HG03575 (cell line): Measurements from ENCODE around the gene ADARB1.

Source experiments
- ATAC-seq: cut with Tn5 transposase; IDR thresholded peaks from one replicate; pipeline ENCODE4 v1.9.1; 2021; ENCODE audit not compliant: unreplicated experiment, insufficient number of reproducible peaks, low FRiP score; ENCODE audit errors: extremely low read depth

The ADARB1 gene

DNA sequence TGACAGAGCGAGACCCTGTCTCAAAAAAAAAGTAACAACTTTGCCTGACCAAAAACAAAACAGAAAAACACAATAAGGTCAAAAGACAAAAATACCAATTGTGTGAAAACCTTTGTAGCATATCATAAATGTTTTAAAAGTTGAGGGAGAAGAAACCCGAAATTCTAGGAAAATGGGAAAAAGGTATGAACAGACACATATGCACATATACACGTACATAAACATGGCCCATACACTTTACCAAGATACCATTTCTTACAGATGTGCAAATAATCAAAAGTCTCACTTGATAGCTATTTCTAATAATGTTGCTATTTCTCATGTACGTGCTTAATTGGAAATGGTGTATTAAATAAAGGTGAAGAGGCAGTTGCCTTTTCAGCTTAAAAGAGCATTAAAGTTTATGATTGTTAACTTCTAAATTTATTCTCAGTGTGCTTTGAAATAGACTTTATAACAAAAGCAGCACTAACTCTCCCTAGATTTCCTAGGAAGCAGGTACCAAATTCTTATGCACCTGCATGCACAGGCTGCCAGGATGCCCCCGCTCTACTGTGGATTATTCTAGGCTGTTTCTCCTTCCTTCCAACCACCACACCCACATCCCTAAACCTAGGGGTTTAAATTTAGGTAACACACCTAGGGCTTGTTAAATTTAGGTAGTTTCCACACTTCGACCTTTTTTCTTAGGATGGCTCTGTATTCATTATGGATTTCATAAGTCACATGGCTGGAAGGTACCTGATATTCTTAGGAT, 33.8 kb downstream of the ADARB1 start:
- no peak for ATAC-seq

GRCh38 chr21:45108808-45109781, 34.7 kb downstream of the ADARB1 start:
- ATAC-seq, result no peak

- ATAC-seq, result peak; percentile 30
These were observed 35.6 kb downstream of the ADARB1 start for GRCh38 chr21:45109831-45110492.

GRCh38 chr21:45110873-45111624, 36.7 kb downstream of the ADARB1 start:
- ATAC-seq, result no peak

- no peak for ATAC-seq
These were observed 37.3 kb downstream of the ADARB1 start for GRCh38 chr21:45111703-45112102.

- ATAC-seq, result no peak
These were observed 38.0 kb downstream of the ADARB1 start for GRCh38 chr21:45112371-45112770.

- no peak for ATAC-seq
These were observed 39.2 kb downstream of the ADARB1 start for GRCh38 chr21:45113543-45113942.

DNA sequence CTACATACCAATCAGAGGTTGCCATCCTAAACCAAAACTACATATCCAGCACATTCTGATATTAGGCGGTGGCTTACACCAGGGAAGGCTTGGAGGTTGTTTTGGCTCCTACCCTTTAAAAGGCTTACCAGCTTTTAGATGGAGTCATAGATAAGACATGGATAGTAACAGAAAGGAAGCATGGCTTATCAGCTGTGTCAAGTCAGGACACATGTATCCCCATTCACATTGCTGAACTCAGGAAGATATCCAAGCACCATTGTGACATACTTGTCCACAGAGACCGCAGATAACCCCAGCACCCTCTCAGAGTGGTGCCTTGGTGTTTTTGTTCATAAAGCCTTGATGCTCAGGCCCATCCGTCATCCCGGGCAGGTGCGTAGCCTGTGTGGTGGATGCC, 39.7 kb downstream of the ADARB1 start:
- ATAC-seq, result no peak

DNA sequence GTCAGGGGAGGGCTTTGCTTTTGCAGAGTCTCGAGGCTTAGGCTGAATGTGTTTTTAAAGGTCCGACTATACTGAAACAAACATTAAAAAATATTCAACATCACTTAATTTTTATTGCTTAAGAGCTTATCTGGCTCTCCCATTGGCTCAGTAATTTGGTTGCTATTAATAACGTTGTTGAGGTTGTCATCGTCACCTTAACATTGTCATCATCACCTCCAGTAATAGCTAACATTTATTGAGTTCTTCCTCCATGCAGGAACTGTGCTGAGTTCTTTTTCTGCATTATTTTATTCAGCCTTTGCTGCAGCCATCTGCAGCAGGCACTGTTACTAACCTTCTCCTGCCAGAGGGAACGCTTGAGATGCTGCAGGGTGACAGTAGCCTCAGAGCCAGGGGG, 40.1 kb downstream of the ADARB1 start:
- ATAC-seq, result no peak

DNA sequence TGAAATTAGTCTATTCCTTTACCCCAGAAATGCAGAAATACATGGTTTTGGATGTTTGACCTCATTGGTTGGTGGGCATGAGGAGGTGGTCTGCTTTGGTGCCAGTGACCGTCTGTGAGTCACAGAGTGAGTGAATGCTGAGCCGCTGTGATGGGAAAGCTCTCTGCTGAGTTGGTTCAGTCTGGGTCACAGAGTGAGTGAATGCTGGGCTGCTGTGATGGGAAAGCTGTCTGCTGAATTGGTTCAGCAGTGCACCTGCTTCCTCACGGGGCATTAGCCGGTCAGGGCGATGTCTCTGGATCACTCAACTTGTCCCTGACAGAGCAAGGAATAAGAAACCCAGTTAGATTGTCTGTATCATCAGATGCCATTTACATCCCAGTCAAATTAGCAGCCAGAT, 40.8 kb downstream of the ADARB1 start:
- no peak for ATAC-seq

DNA sequence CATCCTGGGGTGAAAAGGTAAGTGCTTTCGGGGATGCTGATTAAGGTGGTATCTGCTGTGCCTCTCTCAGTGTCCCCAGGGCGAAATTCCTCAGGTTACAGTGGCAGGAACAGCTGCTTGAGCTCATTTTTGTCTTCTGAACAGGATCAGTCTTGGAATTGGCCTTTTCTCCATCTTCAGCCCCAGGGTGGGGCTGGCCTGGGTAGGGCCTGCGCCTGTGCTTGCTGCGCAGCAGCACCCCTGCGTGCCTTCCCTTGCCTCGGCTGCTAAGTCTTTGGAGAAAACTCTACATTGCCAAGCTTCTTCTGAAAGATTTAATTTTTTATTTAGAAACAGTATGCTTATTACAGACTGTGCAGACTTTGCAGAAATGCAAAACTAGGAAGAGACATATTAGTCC, 41.7 kb downstream of the ADARB1 start:
- ATAC-seq, result no peak

DNA sequence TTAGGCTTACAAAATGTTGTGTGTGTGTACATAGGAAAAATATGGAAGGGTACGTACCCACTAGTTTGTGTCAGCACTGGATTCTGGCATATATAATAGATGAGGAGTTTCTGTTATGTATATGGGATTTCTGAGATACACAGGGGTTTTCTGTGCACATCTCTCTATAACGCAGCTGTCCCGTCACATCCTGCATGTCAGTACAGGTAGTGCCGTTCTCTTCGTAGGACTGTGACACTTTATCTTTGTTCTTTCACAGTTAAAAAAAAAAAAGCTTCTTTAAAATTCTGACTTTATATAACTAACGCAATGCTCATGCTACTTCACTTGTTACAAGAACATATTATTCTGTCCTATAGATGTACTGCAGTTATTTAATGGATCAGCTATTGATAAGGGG, 42.9 kb downstream of the ADARB1 start:
- ATAC-seq, result no peak

DNA sequence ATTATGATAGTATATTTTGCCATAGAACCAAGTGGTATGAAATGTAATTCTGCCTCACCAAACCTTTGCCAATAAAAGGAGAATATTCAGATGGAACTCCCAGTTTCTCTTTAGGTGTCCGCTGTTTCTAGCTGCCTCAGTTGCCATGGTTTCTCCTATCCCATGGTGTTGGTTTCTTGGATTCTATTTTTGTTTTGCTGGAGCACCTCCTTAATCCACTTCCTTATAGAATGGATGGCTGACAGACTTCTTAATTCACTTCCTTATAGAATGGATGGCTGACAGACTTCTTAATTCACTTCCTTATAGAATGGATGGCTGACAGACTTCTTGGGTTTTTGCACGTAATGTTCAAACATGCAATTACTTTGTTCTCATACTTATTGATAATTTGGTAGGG, 43.7 kb downstream of the ADARB1 start:
- no peak for ATAC-seq

- ATAC-seq, result no peak
These were observed 45.4 kb downstream of the ADARB1 start for GRCh38 chr21:45119812-45120211.

DNA sequence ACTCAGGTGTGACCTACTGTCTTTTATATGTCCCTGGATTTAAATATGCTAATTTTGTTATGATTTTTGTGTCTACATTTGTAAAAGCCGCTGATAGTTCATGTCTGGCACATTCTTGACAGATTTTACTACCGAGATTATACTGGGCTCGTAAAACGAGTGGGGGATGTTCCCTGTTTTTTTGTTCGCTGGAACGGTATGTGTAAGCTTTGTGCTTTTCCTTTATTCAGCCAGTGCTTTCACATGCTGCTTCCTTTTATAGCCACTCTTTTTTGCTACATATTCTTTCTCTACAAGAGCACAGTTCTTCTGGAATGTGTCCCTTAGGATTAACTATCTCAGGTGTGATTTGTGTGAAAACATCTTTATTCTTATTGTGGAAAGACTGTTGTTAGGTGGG, 46.6 kb downstream of the ADARB1 start:
- ATAC-seq, result no peak

DNA sequence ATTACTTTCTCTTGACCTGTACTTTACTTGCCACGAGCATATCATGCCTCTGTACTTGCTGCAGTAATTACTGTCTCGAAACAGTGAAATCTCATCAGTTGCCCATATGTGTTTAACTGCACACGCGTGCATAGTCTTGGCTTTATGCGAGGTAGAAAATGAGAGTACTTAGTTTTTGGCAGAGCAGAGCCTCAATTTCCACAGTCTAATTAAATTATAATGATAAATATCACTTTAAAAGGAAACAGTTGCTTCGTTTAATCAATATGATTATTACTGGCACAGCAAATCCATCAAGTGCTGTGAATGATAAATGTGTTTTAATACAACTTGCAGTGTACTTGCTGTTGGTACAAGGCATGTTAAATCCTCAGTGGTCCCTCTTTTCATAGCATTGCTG, 47.6 kb downstream of the ADARB1 start:
- ATAC-seq, result no peak

- ATAC-seq, result no peak
These were observed 48.2 kb downstream of the ADARB1 start for GRCh38 chr21:45122432-45123132.

GRCh38 chr21:45123440-45123839, 49.1 kb downstream of the ADARB1 start:
- no peak for ATAC-seq
